HepG2 (cell line): ENCODE measurements around the gene THOC5. TPM values are rescaled to one million over a fixed set of nuclear protein-coding genes. Genes with fewer than 3 reads are reported as not detected.
A peak's percentile ranks its signal among the peaks of the same experiment; 100 is the strongest.

ENCODE experiments used
- AKAP8 ChIP-seq: sonication (generic); formaldehyde crosslinking; IDR thresholded peaks from 2 replicates; pipeline ENCODE4 v1.5.1; 2020; ENCODE audit warnings: mild to moderate bottlenecking, missing genetic modification reagents
- ARNT2 ChIP-seq: sonication (generic); formaldehyde crosslinking; IDR thresholded peaks from 2 replicates; pipeline ENCODE4 v1.8.0; 2022; ENCODE audit warnings: mild to moderate bottlenecking, low read depth, missing genetic modification reagents, moderate library complexity
- BCL6 ChIP-seq: IDR thresholded peaks from 2 replicates; pipeline ENCODE4 v1.6.1; 2016; ENCODE audit warnings: missing genetic modification reagents, missing compliant biosample characterization
- FOXK2 ChIP-seq: fragments of 450-650 bp; IDR thresholded peaks from 2 replicates; pipeline ENCODE4 v1.6.1; 2016
- GFI1 ChIP-seq: sonication (generic); formaldehyde crosslinking; IDR thresholded peaks from 2 replicates; pipeline ENCODE4 v1.5.0; 2020; ENCODE audit warnings: missing genetic modification reagents, mild to moderate bottlenecking, borderline replicate concordance
- HINFP ChIP-seq: sonication (generic); formaldehyde crosslinking; IDR thresholded peaks from 2 replicates; pipeline ENCODE4 v1.4.0; 2020; ENCODE audit warnings: low read depth, mild to moderate bottlenecking, missing genetic modification reagents
- IRX3 ChIP-seq: sonication (generic); formaldehyde crosslinking; IDR thresholded peaks from 2 replicates; pipeline ENCODE4 v1.8.1; 2023; ENCODE audit warnings: mild to moderate bottlenecking, low read depth, missing genetic modification reagents, borderline replicate concordance
- KDM1A ChIP-seq: IDR thresholded peaks from 2 replicates; pipeline ENCODE4 v1.6.1; 2016; ENCODE audit warnings: missing compliant biosample characterization
- KDM6A ChIP-seq: IDR thresholded peaks from 2 replicates; pipeline ENCODE4 v1.6.1; 2016; ENCODE audit warnings: low read depth
- NFKB2 ChIP-seq: sonication (generic); formaldehyde crosslinking; IDR thresholded peaks from 2 replicates; pipeline ENCODE4 v1.4.0; 2020; ENCODE audit warnings: missing genetic modification reagents, borderline replicate concordance
- NR2C2 ChIP-seq: sonication (generic); formaldehyde crosslinking; IDR thresholded peaks from 2 replicates; pipeline ENCODE4 v1.4.0; 2020; ENCODE audit warnings: missing genetic modification reagents, mild to moderate bottlenecking, moderate library complexity, borderline replicate concordance
- NR2F6 ChIP-seq, 2 experiments: IDR thresholded peaks; 2 replicates each; pipeline ENCODE4 v1.6.1; 2016; ENCODE audit warnings: antibody characterized with exemption in 1 of 2, mild to moderate bottlenecking in 1 of 2
- RBM22 ChIP-seq: fragments of 200-400 bp; formaldehyde crosslinking; optimal IDR thresholded peaks from 2 replicates; pipeline ENCODE3; 2017; ENCODE audit warnings: mild to moderate bottlenecking, low read length, moderate library complexity
- RFX3 ChIP-seq: IDR thresholded peaks from 2 replicates; pipeline ENCODE4 v1.6.1; 2016; ENCODE audit warnings: missing biosample characterization, missing genetic modification reagents
- SETDB1 ChIP-seq: sonication (generic); formaldehyde crosslinking; IDR thresholded peaks from 2 replicates; pipeline ENCODE4 v1.5.1; 2020; ENCODE audit warnings: missing genetic modification reagents, mild to moderate bottlenecking, borderline replicate concordance
- SP2 ChIP-seq: sonication (generic); formaldehyde crosslinking; IDR thresholded peaks from 2 replicates; pipeline ENCODE4 v1.5.1; 2020; ENCODE audit warnings: mild to moderate bottlenecking, missing genetic modification reagents
- SP4 ChIP-seq: sonication (generic); formaldehyde crosslinking; IDR thresholded peaks from 2 replicates; pipeline ENCODE4 v1.8.1; 2023; ENCODE audit warnings: mild to moderate bottlenecking, missing genetic modification reagents
- TEAD3 ChIP-seq: optimal IDR thresholded peaks from 2 replicates; pipeline ENCODE3; 2016; ENCODE audit warnings: borderline replicate concordance
- THAP11 ChIP-seq: IDR thresholded peaks from 2 replicates; pipeline ENCODE4 v1.6.1; 2016; ENCODE audit warnings: missing biosample characterization, missing genetic modification reagents
- ZNF34 ChIP-seq: sonication (generic); formaldehyde crosslinking; IDR thresholded peaks from 2 replicates; pipeline ENCODE4 v1.4.0; 2020; ENCODE audit warnings: mild to moderate bottlenecking, missing genetic modification reagents, borderline replicate concordance
- ZNF550 ChIP-seq: sonication (generic); formaldehyde crosslinking; IDR thresholded peaks from 2 replicates; pipeline ENCODE4 v1.4.0; 2020; ENCODE audit warnings: mild to moderate bottlenecking, missing genetic modification reagents, borderline replicate concordance
- ZNF589 ChIP-seq: sonication (generic); formaldehyde crosslinking; conservative IDR thresholded peaks from 2 replicates; pipeline ENCODE4 v1.8.0; 2022; ENCODE audit warnings: mild to moderate bottlenecking, moderate library complexity, missing genetic modification reagents
- ZNF749 ChIP-seq: sonication (generic); formaldehyde crosslinking; IDR thresholded peaks from 2 replicates; pipeline ENCODE4 v1.8.0; 2022; ENCODE audit warnings: mild to moderate bottlenecking, missing genetic modification reagents, moderate library complexity, borderline replicate concordance
- ZNF776 ChIP-seq: sonication (generic); formaldehyde crosslinking; IDR thresholded peaks from 2 replicates; pipeline ENCODE4 v1.4.0; 2020; ENCODE audit warnings: mild to moderate bottlenecking, missing genetic modification reagents
- polyA plus RNA-seq, 8 experiments: library from polyadenylated mRNA; depleted of rRNA in 3 of 8; stranded (reverse) in 7 of 8; unstranded in 1 of 8; fragments of >200 nt; fragmentation: Illumina TruSeq in 4 of 8; extraction: Trizol in 4 of 8; gene quantifications; 2 replicates each; pipeline versions ENCODE4 v1.2.1 to v1.2.3, GENCODE V29; 2011 to 2016; ENCODE audit warnings: low read depth in 4 of 8, missing spikeins in 1 of 8, mixed read lengths in 1 of 8; ENCODE audit not compliant: insufficient read depth in 1 of 8
- total RNA-seq, 5 experiments: library from RNA; depleted of rRNA; stranded (reverse); fragments of >200 nt; fragmentation: Illumina TruSeq; extraction: Trizol; gene quantifications; 2 replicates each; pipeline ENCODE4 v1.2.3, GENCODE V29; 2016; ENCODE audit warnings: low read depth in 1 of 5
- TF ChIP-seq, protein P1 (sequence below): sonication (generic); formaldehyde crosslinking; IDR thresholded peaks from 2 replicates; pipeline ENCODE4 v1.4.0; 2020; ENCODE audit warnings: missing genetic modification reagents, borderline replicate concordance
- TF ChIP-seq, protein P2 (sequence below): sonication (generic); formaldehyde crosslinking; IDR thresholded peaks from 2 replicates; pipeline ENCODE4 v1.8.1; 2023; ENCODE audit warnings: missing genetic modification reagents, mild to moderate bottlenecking, borderline replicate concordance

Gene THOC5
- total and polyA plus RNA-seq, 2 of the 13 experiments (the other 11 are each of a cell fraction or from before 2014, with no cell fraction given) = 45.8 to 46.7 TPM

GRCh38 chr22:29580200-29580810, 26.7 kb upstream of the THOC5 start (continued):
- TF ChIP-seq, protein P1, sequence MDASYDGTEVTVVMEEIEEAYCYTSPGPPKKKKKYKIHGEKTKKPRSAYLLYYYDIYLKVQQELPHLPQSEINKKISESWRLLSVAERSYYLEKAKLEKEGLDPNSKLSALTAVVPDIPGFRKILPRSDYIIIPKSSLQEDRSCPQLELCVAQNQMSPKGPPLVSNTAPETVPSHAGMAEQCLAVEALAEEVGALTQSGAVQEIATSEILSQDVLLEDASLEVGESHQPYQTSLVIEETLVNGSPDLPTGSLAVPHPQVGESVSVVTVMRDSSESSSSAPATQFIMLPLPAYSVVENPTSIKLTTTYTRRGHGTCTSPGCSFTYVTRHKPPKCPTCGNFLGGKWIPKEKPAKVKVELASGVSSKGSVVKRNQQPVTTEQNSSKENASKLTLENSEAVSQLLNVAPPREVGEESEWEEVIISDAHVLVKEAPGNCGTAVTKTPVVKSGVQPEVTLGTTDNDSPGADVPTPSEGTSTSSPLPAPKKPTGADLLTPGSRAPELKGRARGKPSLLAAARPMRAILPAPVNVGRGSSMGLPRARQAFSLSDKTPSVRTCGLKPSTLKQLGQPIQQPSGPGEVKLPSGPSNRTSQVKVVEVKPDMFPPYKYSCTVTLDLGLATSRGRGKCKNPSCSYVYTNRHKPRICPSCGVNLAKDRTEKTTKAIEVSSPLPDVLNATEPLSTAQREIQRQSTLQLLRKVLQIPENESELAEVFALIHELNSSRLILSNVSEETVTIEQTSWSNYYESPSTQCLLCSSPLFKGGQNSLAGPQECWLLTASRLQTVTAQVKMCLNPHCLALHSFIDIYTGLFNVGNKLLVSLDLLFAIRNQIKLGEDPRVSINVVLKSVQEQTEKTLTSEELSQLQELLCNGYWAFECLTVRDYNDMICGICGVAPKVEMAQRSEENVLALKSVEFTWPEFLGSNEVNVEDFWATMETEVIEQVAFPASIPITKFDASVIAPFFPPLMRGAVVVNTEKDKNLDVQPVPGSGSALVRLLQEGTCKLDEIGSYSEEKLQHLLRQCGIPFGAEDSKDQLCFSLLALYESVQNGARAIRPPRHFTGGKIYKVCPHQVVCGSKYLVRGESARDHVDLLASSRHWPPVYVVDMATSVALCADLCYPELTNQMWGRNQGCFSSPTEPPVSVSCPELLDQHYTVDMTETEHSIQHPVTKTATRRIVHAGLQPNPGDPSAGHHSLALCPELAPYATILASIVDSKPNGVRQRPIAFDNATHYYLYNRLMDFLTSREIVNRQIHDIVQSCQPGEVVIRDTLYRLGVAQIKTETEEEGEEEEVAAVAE (CRISPR knock-in tag) = peak; percentile 35; the same call in 1 of the 2 replicates
- no peak; the same call in 1 of the 2 replicates for TF ChIP-seq GFI1 (CRISPR knock-in tag)
- peak; percentile 89 for TF ChIP-seq ZNF776 (CRISPR knock-in tag)
- no peak for TF ChIP-seq ZNF550
- TF ChIP-seq ZNF34 (CRISPR knock-in tag) = no peak
- TF ChIP-seq NFKB2 (CRISPR knock-in tag) = peak; percentile 82; the same call in 1 of the 2 replicates
- TF ChIP-seq KDM1A (CRISPR knock-in tag) = no peak
- no peak for TF ChIP-seq SP2
- TF ChIP-seq AKAP8 = no peak; the same call in 1 of the 2 replicates
- TF ChIP-seq BCL6 (CRISPR knock-in tag) = peak; percentile 61; the same call in 1 of the 2 replicates
- peak; percentile 71 for TF ChIP-seq NR2C2 (CRISPR knock-in tag)
- TF ChIP-seq SETDB1 (CRISPR knock-in tag) = no peak
- TF ChIP-seq ARNT2 (CRISPR knock-in tag) = peak; percentile 36
- peak; percentile 58; the same call in 1 of the 2 replicates for TF ChIP-seq KDM6A (CRISPR knock-in tag)
- TF ChIP-seq, protein P2, sequence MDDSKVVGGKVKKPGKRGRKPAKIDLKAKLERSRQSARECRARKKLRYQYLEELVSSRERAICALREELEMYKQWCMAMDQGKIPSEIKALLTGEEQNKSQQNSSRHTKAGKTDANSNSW (CRISPR knock-in tag) = no peak
- peak; percentile 74 for TF ChIP-seq HINFP (CRISPR knock-in tag)
- TF ChIP-seq IRX3 = peak; percentile 28; the same call in 1 of the 2 replicates
- TF ChIP-seq TEAD3 (CRISPR knock-in tag) = peak; percentile 24
- peak; percentile 53 for TF ChIP-seq RBM22
- peak; percentile 80 for TF ChIP-seq THAP11
- no peak; the same call in 1 of the 2 replicates for TF ChIP-seq SP4
- TF ChIP-seq FOXK2 = no peak
- TF ChIP-seq NR2F6 (IDR thresholded peaks at IDR 0.05) = no peak
- TF ChIP-seq NR2F6 (CRISPR knock-in tag; IDR thresholded peaks at IDR 0.05) = peak; percentile 77
- TF ChIP-seq ZNF589 (CRISPR knock-in tag) = peak; percentile 17; the same call in 1 of the 2 replicates
- TF ChIP-seq ZNF749 = no peak
- no peak for TF ChIP-seq RFX3 (CRISPR knock-in tag)
